AG09309 (cell line): ENCODE results near the gene MYOG.

Experiments used
- DNase-seq: peaks from one replicate; pipeline ENCODE4 v3.0.0-alpha.2; 2010; ENCODE audit warnings: low read depth
- H3K4me3 ChIP-seq: 2 replicates; pipeline ENCODE4 v1.5.1; 2011; ENCODE audit warnings: mild to moderate bottlenecking, low read depth, low read length, moderate library complexity; ENCODE audit not compliant: control insufficient read depth
- CTCF ChIP-seq: IDR thresholded peaks from 2 replicates; pipeline ENCODE4 v1.5.1; 2011; ENCODE audit warnings: mild to moderate bottlenecking, low read depth, low read length, inconsistent platforms; ENCODE audit not compliant: insufficient read depth, control insufficient read depth; ENCODE audit errors: missing control alignments

The MYOG gene

GRCh38 chr1:203128716-203129500 lies 43.1 kb upstream of the MYOG start:
- no peak for DNase-seq
- peak overlapping the region; percentile 58 for H3K4me3 ChIP-seq

GRCh38 chr1:203128431-203128715 lies 42.6 kb upstream of the MYOG start:
- no peak for DNase-seq
- peak overlapping the region; percentile 58 for H3K4me3 ChIP-seq
- no peak for TF ChIP-seq CTCF

More at GRCh38 chr1:203128716-203129500, 43.1 kb upstream of the MYOG start:
- no peak for TF ChIP-seq CTCF

GRCh38 chr1:203127666-203128430 lies 42.0 kb upstream of the MYOG start, which contains the start of gene ADORA1:
ADORA1 (plus strand) TSS chr1:203127726; CDS start chr1:203128842, 1,116 bp downstream.
- H3K4me3 ChIP-seq = peak within 1 kb of the TSS; percentile 58
- TF ChIP-seq CTCF = peak; percentile 17
- no peak for DNase-seq

- TF ChIP-seq CTCF = no peak
- H3K4me3 ChIP-seq = peak overlapping the region; percentile 58
- no peak for DNase-seq
These were observed 41.3 kb upstream of the MYOG start for GRCh38 chr1:203126866-203127665.

- H3K4me3 ChIP-seq = no peak overlapping the region
- TF ChIP-seq CTCF = peak; percentile 54
- DNase-seq = no peak
These were observed 40.5 kb upstream of the MYOG start for GRCh38 chr1:203126151-203126865.
